Measurements from ENCODE around the gene ARHGAP22. TPM values are rescaled to one million over a fixed set of nuclear protein-coding genes. Genes with fewer than 3 reads are reported as not detected.

Gene ARHGAP22
- total RNA-seq, 1 experiment from 2014 or later, result 9.9 TPM

DNA sequence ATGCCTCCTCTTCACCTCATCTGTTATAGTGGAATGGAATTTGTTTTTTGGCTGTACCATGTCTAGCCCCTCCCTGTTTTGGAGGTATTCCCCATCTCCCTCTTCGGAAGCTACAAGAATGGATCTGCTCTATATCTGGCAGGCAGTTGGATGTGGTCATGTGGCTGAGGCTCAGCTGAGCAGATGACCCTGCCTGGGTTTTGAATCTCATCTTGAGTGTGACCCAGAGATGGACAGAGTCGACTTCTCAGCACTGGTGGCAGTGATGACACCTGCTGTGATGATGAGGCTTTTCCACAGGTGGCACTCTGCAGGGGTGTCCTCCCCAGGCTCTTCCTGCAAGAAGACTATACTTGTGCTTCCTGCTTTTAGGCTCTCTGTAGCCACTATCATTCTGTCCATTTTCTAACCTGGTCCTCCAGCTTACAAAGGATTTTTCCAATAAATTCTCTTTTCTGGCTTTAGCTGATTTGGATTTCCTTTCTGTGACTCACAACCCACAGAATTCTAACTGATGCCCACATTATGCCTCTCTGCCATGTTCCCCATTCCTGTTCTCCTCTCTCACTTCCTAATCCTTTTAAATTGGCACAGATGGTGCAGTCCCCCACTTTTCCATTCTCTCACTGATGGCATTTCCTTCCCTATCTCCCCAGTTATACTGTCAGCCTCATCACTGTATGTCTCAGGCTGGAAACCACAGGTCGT is 7.5 kb upstream of the ARHGAP22 start (continued):
- TF ChIP-seq, protein P1, sequence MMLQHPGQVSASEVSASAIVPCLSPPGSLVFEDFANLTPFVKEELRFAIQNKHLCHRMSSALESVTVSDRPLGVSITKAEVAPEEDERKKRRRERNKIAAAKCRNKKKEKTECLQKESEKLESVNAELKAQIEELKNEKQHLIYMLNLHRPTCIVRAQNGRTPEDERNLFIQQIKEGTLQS (IDR thresholded peaks at IDR 0.05), result no peak
- TF ChIP-seq, protein P2, sequence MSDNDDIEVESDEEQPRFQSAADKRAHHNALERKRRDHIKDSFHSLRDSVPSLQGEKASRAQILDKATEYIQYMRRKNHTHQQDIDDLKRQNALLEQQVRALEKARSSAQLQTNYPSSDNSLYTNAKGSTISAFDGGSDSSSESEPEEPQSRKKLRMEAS (IDR thresholded peaks at IDR 0.05), result no peak

DNA sequence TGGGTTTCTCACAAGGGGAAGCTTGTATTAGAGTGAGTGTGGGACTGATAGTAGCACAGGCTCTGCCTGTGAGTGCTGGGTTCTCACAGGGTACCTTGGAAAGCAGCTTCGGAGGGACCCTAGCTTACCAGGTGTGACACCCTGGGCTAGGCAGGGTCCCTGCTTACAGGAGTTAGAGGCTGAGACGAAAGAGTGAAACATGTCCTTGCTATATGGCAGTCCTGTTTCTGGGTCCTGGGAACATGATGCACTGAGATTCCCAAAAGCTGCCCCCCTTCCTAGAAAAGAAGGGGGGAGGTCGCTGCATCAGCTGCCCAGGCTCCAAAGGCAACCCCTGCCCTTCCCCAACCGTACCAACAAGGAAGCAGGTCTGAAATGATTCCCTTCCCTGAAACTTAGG is 6.3 kb upstream of the ARHGAP22 start:
- H3K4me1 ChIP-seq (ENCODE audit: control insufficient read depth in 1 of 2, insufficient read depth in 2 of 2, low read length in 2 of 2), result peaks cover 0 to 11% of the 10 kb centered on the region in 2 experiments; a peak in 1 of 4 replicates
- H3K9me2 ChIP-seq (ENCODE audit: insufficient read depth), result no peaks in the 10 kb centered on the region
- H3K79me2 ChIP-seq (ENCODE audit: insufficient read depth, low read length), result no peaks in the 10 kb centered on the region
- BruUV-seq (replicated peaks), result no TSS peak
- no peak overlapping the region for H3K9ac ChIP-seq (ENCODE audit: low read length)
- POLR2A ChIA-PET, result no interaction called here
- no peaks in the 10 kb centered on the region for H3K27me3 ChIP-seq (ENCODE audit: insufficient read depth, low read length)
- no peaks in the 10 kb centered on the region for H3K36me3 ChIP-seq (ENCODE audit: control insufficient read depth in 1 of 2, insufficient read depth in 2 of 2, low read length in 2 of 2)
- no peak overlapping the region for H3K4me3 ChIP-seq (replicated peaks in 1 of 2; ENCODE audit: low read depth in 1 of 2, low read length in 2 of 2)
- ATAC-seq (no peak), DNase-seq (ENCODE audit: low read depth, low spot score) (no peak)
- CTCF ChIA-PET, result interaction anchor here (1.5 kb wide), 1 partner anchor 45 kb away, joined by 10 read pairs; no protein-coding TSS in a partner anchor
- no peaks in the 10 kb centered on the region; a peak in 1 of 4 replicates for H3K9me3 ChIP-seq (ENCODE audit: control insufficient read depth in 1 of 2, insufficient read depth in 1 of 2, low read depth in 1 of 2, low read length in 2 of 2)
- RAD21 ChIA-PET (ENCODE audit: low non-redundant PET in 1 of 2, low total read pairs in 2 of 2, uncharacterized antibody in 2 of 2, unreplicated experiment in 2 of 2), result no interaction called here
- no peak overlapping the region for H2AFZ ChIP-seq (ENCODE audit: low read depth, low read length, poor library complexity, severe bottlenecking)
- H3K27ac ChIP-seq (ENCODE audit: low read depth, low read length), result no peak overlapping the region
- H4K20me1 ChIP-seq (ENCODE audit: insufficient read depth), result no peaks in the 10 kb centered on the region
- no peak overlapping the region for H3K4me2 ChIP-seq (ENCODE audit: low read length)
- intact Hi-C loops (cut with micrococcal nuclease), result no loop called here
- TF ChIP-seq CEBPB (IDR thresholded peaks at IDR 0.05; ENCODE audit: low read depth), result no peak
- no peak for TF ChIP-seq YY1 (IDR thresholded peaks at IDR 0.05; ENCODE audit: extremely low read depth, insufficient replicate concordance, low read depth, low read length)
- no peak for TF ChIP-seq CBX3 (IDR thresholded peaks at IDR 0.05; ENCODE audit: low read depth)
- TF ChIP-seq ZFX (IDR thresholded peaks at IDR 0.05), result no peak
- TF ChIP-seq, protein P2 (IDR thresholded peaks at IDR 0.05), result no peak
- no peak for TF ChIP-seq SP1 (IDR thresholded peaks at IDR 0.05; ENCODE audit: low read depth)
- TF ChIP-seq POLR2AphosphoS5 (IDR thresholded peaks at IDR 0.05; ENCODE audit: low read depth, low read length), result no peak
- no peak for TF ChIP-seq JUND (IDR thresholded peaks at IDR 0.05)
- TF ChIP-seq POLR2A (IDR thresholded peaks at IDR 0.05; ENCODE audit: borderline replicate concordance, extremely low read depth, insufficient read depth, insufficient read length), result no peak
- no peak for TF ChIP-seq ELF1 (IDR thresholded peaks at IDR 0.05; ENCODE audit: borderline replicate concordance, low read depth)
- TF ChIP-seq, protein P1 (IDR thresholded peaks at IDR 0.05), result no peak
- TF ChIP-seq, protein P3, sequence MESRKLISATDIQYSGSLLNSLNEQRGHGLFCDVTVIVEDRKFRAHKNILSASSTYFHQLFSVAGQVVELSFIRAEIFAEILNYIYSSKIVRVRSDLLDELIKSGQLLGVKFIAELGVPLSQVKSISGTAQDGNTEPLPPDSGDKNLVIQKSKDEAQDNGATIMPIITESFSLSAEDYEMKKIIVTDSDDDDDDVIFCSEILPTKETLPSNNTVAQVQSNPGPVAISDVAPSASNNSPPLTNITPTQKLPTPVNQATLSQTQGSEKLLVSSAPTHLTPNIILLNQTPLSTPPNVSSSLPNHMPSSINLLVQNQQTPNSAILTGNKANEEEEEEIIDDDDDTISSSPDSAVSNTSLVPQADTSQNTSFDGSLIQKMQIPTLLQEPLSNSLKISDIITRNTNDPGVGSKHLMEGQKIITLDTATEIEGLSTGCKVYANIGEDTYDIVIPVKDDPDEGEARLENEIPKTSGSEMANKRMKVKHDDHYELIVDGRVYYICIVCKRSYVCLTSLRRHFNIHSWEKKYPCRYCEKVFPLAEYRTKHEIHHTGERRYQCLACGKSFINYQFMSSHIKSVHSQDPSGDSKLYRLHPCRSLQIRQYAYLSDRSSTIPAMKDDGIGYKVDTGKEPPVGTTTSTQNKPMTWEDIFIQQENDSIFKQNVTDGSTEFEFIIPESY (IDR thresholded peaks at IDR 0.05; ENCODE audit: extremely low read depth, insufficient replicate concordance, low read length), result no peak
- TF ChIP-seq, protein P4, sequence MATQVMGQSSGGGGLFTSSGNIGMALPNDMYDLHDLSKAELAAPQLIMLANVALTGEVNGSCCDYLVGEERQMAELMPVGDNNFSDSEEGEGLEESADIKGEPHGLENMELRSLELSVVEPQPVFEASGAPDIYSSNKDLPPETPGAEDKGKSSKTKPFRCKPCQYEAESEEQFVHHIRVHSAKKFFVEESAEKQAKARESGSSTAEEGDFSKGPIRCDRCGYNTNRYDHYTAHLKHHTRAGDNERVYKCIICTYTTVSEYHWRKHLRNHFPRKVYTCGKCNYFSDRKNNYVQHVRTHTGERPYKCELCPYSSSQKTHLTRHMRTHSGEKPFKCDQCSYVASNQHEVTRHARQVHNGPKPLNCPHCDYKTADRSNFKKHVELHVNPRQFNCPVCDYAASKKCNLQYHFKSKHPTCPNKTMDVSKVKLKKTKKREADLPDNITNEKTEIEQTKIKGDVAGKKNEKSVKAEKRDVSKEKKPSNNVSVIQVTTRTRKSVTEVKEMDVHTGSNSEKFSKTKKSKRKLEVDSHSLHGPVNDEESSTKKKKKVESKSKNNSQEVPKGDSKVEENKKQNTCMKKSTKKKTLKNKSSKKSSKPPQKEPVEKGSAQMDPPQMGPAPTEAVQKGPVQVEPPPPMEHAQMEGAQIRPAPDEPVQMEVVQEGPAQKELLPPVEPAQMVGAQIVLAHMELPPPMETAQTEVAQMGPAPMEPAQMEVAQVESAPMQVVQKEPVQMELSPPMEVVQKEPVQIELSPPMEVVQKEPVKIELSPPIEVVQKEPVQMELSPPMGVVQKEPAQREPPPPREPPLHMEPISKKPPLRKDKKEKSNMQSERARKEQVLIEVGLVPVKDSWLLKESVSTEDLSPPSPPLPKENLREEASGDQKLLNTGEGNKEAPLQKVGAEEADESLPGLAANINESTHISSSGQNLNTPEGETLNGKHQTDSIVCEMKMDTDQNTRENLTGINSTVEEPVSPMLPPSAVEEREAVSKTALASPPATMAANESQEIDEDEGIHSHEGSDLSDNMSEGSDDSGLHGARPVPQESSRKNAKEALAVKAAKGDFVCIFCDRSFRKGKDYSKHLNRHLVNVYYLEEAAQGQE (IDR thresholded peaks at IDR 0.05; ENCODE audit: low read depth), result no peak
- no peak for TF ChIP-seq EZH2phosphoT487 (IDR thresholded peaks at IDR 0.05; ENCODE audit: borderline replicate concordance)
- TF ChIP-seq SRF (IDR thresholded peaks at IDR 0.05; ENCODE audit: low read depth), result no peak
- TF ChIP-seq, protein P5, sequence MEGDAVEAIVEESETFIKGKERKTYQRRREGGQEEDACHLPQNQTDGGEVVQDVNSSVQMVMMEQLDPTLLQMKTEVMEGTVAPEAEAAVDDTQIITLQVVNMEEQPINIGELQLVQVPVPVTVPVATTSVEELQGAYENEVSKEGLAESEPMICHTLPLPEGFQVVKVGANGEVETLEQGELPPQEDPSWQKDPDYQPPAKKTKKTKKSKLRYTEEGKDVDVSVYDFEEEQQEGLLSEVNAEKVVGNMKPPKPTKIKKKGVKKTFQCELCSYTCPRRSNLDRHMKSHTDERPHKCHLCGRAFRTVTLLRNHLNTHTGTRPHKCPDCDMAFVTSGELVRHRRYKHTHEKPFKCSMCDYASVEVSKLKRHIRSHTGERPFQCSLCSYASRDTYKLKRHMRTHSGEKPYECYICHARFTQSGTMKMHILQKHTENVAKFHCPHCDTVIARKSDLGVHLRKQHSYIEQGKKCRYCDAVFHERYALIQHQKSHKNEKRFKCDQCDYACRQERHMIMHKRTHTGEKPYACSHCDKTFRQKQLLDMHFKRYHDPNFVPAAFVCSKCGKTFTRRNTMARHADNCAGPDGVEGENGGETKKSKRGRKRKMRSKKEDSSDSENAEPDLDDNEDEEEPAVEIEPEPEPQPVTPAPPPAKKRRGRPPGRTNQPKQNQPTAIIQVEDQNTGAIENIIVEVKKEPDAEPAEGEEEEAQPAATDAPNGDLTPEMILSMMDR (IDR thresholded peaks at IDR 0.05 in 2 of 3, conservative IDR thresholded peaks at IDR 0.05 in 1 of 3; ENCODE audit: borderline replicate concordance in 1 of 3, insufficient read depth in 1 of 3, low read depth in 2 of 3, low read length in 2 of 3), result no peak

Measured in HCT116 (cell line).